ENCODE data around the gene VPS16.

Gene VPS16

DNA sequence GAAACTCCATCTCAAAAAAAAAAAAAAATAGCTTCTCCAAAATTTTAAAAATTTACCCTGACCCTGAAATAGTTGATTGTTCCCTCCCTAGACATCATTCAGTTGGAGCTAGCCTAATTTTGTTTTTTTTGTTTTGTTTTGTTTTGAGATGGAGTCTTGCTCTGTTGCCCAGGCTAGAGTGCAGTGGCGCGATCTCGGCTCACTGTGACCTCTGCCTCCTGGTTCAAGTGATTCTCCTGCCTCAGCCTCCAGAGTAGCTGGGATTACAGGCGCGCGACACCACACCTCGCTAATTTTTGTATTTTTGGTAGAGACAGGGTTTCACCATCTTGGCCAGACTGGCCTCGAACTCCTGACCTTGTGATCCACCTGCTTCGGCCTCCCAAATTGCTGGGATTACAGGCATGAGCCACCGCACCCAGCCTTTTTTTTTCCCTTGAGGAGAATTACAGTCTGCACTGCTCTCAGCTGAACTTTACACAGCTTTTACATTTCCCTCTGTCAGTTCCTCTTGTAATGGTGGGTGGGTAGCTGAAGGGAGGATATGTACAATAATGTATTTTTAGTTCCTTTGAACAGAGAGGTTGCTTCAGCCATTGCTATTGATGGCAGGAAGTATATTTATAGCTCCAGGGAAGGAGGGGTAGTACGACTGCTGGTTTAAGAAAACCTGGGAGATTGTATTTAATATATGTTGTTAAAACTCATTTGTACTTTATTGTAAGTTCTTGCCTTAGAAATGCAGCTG is 60.5 kb downstream of the VPS16 start:
- TF ChIP-seq, protein P1, sequence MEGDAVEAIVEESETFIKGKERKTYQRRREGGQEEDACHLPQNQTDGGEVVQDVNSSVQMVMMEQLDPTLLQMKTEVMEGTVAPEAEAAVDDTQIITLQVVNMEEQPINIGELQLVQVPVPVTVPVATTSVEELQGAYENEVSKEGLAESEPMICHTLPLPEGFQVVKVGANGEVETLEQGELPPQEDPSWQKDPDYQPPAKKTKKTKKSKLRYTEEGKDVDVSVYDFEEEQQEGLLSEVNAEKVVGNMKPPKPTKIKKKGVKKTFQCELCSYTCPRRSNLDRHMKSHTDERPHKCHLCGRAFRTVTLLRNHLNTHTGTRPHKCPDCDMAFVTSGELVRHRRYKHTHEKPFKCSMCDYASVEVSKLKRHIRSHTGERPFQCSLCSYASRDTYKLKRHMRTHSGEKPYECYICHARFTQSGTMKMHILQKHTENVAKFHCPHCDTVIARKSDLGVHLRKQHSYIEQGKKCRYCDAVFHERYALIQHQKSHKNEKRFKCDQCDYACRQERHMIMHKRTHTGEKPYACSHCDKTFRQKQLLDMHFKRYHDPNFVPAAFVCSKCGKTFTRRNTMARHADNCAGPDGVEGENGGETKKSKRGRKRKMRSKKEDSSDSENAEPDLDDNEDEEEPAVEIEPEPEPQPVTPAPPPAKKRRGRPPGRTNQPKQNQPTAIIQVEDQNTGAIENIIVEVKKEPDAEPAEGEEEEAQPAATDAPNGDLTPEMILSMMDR (conservative IDR thresholded peaks at IDR 0.05; ENCODE audit: low read depth, low read length): no peak
- DNase-seq (ENCODE audit: low read depth): no peak
- H3K4me3 ChIP-seq (ENCODE audit: low read depth, low read length): no peak overlapping the region

DNA sequence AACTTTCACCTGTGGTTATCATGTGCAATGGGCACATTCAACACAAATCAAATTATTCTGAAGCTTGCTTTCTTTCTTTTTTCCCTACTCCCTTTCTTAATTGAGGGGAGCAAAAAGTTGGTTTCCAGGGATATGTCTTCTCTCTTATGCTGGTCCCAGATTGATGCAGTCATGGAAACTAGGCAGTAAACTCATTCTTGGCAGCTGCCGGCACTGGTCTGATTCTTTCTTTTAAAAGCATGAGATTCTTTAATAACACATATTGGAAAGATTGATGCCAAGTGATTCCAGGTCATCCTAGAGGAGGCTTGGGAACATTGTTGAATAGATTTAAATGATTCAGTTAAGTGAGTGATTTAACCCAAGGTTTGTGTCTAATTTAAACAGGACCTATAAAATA is 61.7 kb downstream of the VPS16 start:
- TF ChIP-seq, protein P1 (conservative IDR thresholded peaks at IDR 0.05; ENCODE audit: low read depth, low read length): no peak
- no peak overlapping the region for H3K4me3 ChIP-seq (ENCODE audit: low read depth, low read length)
- no peak for DNase-seq (ENCODE audit: low read depth)

DNA sequence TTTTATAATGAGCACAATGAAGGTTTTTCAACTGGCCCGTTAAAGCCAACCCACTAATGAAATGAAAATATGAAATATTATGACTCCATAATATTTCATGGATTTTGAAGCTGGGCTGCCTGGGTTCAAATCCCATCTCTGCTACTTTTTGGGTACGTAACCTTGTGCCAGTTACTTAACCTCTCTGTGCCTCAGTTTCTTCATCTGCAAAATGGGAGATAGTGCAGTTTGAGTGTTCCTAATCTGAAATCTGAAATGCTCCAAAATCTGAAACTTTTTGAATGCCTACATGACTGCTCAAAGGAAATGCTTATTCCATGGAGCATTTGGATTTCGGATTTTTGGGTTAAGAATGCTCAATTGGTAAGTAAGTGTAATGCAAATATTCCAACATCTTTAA is 62.3 kb downstream of the VPS16 start:
- H3K4me3 ChIP-seq (ENCODE audit: low read depth, low read length): no peak overlapping the region
- DNase-seq (ENCODE audit: low read depth): no peak
- TF ChIP-seq, protein P1 (conservative IDR thresholded peaks at IDR 0.05; ENCODE audit: low read depth, low read length): no peak

DNA sequence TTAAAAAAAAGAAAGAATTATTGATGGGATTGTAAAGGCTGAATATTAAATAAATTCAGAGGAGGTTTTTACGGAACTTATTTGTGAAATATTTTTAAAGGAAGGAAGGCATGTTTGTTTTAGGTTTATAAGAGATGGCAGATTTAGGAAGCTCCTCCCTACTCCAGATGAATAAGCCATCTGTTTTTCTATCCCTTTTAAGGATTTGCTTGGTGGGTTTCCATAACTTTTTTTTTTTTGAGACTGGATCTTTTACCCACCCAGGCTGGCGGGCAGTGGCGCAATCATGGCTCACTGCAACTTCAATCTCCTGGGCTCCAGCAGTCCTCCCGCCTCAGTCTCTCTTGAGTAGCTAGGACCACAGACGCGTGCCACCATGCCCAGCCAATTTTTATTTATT is 63.1 kb downstream of the VPS16 start:
- no peak for DNase-seq (ENCODE audit: low read depth)
- TF ChIP-seq, protein P1 (conservative IDR thresholded peaks at IDR 0.05; ENCODE audit: low read depth, low read length): no peak
- H3K4me3 ChIP-seq (ENCODE audit: low read depth, low read length): no peak overlapping the region

DNA sequence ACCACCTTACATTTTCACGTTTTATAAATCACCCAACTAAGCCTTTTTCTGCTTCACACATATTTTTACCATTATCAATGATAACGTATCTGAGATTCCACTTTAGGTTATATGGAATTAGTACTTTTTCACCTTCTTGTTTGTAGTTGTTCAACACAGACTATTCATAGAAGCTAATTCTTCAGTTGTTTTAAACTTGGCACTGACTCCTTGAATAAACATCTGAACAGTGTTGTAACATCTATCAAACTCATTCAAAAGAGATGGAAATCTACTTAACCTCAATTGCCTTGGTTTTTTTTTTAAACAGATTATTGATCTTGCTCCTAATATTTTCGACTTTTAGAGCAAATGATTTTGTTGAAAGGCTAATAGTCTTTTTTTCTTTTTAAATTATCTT is 67.0 kb downstream of the VPS16 start:
- TF ChIP-seq, protein P1 (conservative IDR thresholded peaks at IDR 0.05; ENCODE audit: low read depth, low read length): no peak
- peak; percentile 18 for DNase-seq (ENCODE audit: low read depth)
- no peak overlapping the region for H3K4me3 ChIP-seq (ENCODE audit: low read depth, low read length)

DNA sequence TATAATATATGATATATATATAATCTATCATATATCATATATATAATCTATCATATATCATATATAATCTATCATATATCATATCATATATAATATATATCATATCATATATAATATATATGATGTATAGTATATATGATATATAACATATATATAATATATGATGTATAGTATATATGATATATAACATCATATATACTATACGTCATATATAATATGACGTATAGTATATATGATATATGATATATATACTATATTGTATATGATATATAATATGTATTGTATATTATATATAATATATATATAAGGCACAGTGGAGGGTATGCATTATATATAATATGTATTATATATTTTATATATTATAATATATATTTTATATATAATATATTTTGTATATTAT is 69.4 kb downstream of the VPS16 start:
- TF ChIP-seq, protein P1 (conservative IDR thresholded peaks at IDR 0.05; ENCODE audit: low read depth, low read length): no peak
- no peak for DNase-seq (ENCODE audit: low read depth)
- no peak overlapping the region for H3K4me3 ChIP-seq (ENCODE audit: low read depth, low read length)

DNA sequence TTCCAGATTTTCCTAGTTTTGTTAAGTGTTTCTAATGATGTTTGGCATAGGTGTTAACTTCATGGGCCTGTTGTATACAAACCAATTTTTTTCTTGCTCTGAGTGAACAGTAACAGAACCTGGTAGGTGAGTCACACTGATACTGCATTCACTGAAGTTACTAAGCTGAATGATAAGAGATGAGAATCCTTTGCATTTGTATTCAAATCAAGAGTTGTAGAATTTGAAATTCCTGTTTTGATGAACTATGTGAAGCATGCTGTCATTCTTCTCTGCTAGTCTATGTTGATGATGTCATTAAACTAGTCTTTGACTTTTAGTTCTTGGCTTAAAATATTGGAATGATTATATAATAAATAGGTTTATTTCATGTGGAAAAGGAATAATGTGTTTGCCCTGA is 70.7 kb downstream of the VPS16 start:
- no peak overlapping the region for H3K4me3 ChIP-seq (ENCODE audit: low read depth, low read length)
- peak; percentile 16 for DNase-seq (ENCODE audit: low read depth)
- TF ChIP-seq, protein P1 (conservative IDR thresholded peaks at IDR 0.05; ENCODE audit: low read depth, low read length): no peak

All from choroid plexus epithelial cell (primary cell).